Transverse colon (tissue), 4 donors: Measurements from ENCODE around the gene RHOBTB3. TPM values are rescaled to one million over a fixed set of nuclear protein-coding genes. Genes with fewer than 3 reads are reported as not detected.
"Not testable (repeated sequence)": the region's sequence is repeated elsewhere in the genome, so short reads cannot be mapped to it uniquely, and the experiment has no call there.

Experiments
- DNase-seq: peaks from one replicate; pipeline ENCODE4 v3.0.0-alpha.2; 2019
- H3K27ac ChIP-seq, 4 donors: fragments of 200-600 bp; sonication (generic); 2 replicates each; pipeline ENCODE4 v1.5.1; 2016 to 2018; ENCODE audit warnings: inconsistent platforms in 4 of 4
- H3K27me3 ChIP-seq: fragments of 200-600 bp; sonication (generic); 2 replicates; pipeline ENCODE4 v1.5.1; 2017; ENCODE audit warnings: inconsistent platforms
- H3K36me3 ChIP-seq, 4 donors: fragments of 200-600 bp; sonication (generic); 2 replicates each; pipeline ENCODE4 v1.5.1; 2017 to 2019; ENCODE audit warnings: inconsistent platforms in 4 of 4
- H3K4me1 ChIP-seq, 4 donors: fragments of 200-600 bp; sonication (generic); 2 replicates each; pipeline ENCODE4 v1.5.1; 2017 to 2020; ENCODE audit warnings: inconsistent platforms in 4 of 4
- H3K4me3 ChIP-seq, 4 donors: fragments of 200-600 bp; sonication (generic); 1 replicate in 1 of 4; 2 replicates in 3 of 4; pipeline versions ENCODE4 v1.5.1 to v1.6.1; 2017 to 2019; ENCODE audit warnings: inconsistent platforms in 4 of 4
- H3K9me3 ChIP-seq, 2 donors: fragments of 200-600 bp; sonication (generic); 2 replicates each; pipeline ENCODE4 v1.5.1; 2017 to 2019; ENCODE audit warnings: inconsistent platforms in 2 of 2
- CTCF ChIP-seq, 5 experiments: fragments of 200-600 bp in 3 of 5; fragments of 450-650 bp in 2 of 5; sonication (generic) in 3 of 5; IDR thresholded peaks; 1 replicate in 2 of 5; 2 replicates in 3 of 5; pipeline ENCODE4 v1.5.1; 2016 to 2017; ENCODE audit warnings: antibody characterized with exemption in 5 of 5, inconsistent platforms in 3 of 5, mild to moderate bottlenecking in 2 of 5, moderate library complexity in 1 of 5
- EP300 ChIP-seq: sonication (generic); formaldehyde crosslinking; IDR thresholded peaks from one replicate; pipeline ENCODE4 v1.6.1; 2017; ENCODE audit warnings: antibody characterized with exemption, low read depth
- POLR2A ChIP-seq: fragments of 450-650 bp; IDR thresholded peaks from one replicate; pipeline ENCODE4 v1.6.1; 2016; ENCODE audit warnings: antibody characterized with exemption, mild to moderate bottlenecking, moderate library complexity
- POLR2AphosphoS5 ChIP-seq, 3 donors: sonication (generic); formaldehyde crosslinking; IDR thresholded peaks; one replicate each; pipeline ENCODE4 v1.6.1; 2016; ENCODE audit warnings: antibody characterized with exemption in 3 of 3
- WGBS, 2 donors: methylation state at CpG; one replicate each; pipeline ENCODE4 v1.1.5; 2018; ENCODE audit warnings: low coverage in 1 of 2; 5-methylcytosine and 5-hydroxymethylcytosine counted together
- in situ Hi-C, 4 donors: fragments of 200-750 bp; cut with MboI; loops; one replicate each; pipeline versions ENCODE4 v1.15.0 to v1.15.1; 2017; ENCODE audit warnings: low sequenced_read_pairs in 3 of 4, low pct_ligation_motif_present in 1 of 4, low pct_unique_long_range_greater_than_20kb in 1 of 4
- intact Hi-C: fragments of 100-400 bp; cut with DNase I; formaldehyde crosslinking; loops from one replicate; pipeline ENCODE4 v1.15.1; 2023; ENCODE audit warnings: low total_unique reads
- total RNA-seq, 4 donors: library from RNA; depleted of rRNA; stranded (reverse); fragments of >200 nt; gene quantifications; one replicate each; pipeline ENCODE4 v1.1.0, GENCODE V29; 2016

The RHOBTB3 gene
- total RNA-seq, 4 donors from 2014 or later: 53.0 to 143 (median 84.2) TPM

DNA sequence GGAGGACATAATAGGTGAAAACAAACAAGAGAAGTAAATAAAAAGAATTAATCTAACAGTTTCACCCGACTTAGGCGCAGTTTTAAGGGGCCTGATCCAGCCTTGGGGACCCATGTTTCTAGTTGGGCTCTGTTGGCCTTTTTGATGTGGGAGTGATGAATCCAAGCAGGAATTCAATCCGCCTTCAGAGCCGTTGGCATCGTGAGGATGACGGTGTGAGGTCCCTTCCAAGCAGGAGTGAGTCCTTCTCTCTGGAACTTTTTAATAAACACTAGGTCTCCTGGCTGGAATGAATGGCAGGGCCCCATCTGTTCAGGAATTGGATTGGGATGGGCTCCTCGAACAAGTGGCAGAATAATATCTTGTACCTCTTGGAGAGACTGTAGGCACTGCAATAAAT, 22.3 kb upstream of the RHOBTB3 start:
- H3K4me3 ChIP-seq: no peak overlapping the region
- TF ChIP-seq CTCF (IDR thresholded peaks at IDR 0.05): no peak
- no peak for TF ChIP-seq EP300
- no peak for TF ChIP-seq POLR2AphosphoS5 (IDR thresholded peaks at IDR 0.05)
- TF ChIP-seq POLR2A: no peak
- intact Hi-C loops: no loop called here

DNA sequence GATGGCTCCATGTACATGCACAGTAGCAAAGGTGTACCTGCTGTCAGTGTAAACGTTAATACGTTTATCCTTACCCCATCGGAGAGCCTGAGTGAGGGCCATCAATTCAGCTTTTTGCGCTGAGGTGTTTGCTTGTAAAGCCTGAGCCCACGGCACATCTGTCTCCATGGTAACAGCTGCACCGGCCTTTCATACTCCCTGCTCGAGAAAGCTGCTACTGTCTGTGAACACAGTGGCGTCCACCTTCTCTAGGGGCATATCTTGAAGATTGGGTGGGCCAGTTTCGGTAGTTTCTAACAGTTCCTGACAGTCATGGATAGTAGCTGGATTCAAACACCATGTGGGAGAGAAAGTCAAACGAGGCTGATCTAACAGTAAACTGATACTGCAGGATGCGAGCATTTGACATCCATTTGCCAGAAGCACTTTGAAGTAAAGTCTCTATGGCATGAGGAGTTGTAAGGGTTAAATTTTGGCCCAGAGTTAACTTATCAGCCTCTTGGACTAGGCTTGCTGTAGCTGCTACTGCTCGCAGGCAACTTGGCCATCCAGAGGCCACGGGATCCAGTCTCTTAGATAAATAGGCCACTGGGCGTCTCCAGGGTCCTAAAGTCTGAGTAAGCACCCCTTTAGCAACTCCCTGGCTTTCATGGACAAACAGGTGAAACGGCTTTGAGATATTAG, 21.0 kb upstream of the RHOBTB3 start:
- 67 to 71% methylated on average over 6 to 15 of the region's 15 CpGs for WGBS, 2 donors

More for the DNA sequence above, 22.3 kb upstream of the RHOBTB3 start:
- 90 to 91% methylated on average over 4 to 7 of the region's 7 CpGs for WGBS, 2 donors
- Histone ChIP-seq H3K27ac (no peak overlapping the region), H3K27me3 (no peaks in the 10 kb centered on the region), H3K4me1 (peaks cover 0 to 8% (median 0%) of the 10 kb centered on the region in 4 donors), H3K36me3 (no peaks in the 10 kb centered on the region), H3K9me3 (no peaks in the 10 kb centered on the region)
- in situ Hi-C loops: no loop called here
- DNase-seq: no peak

GRCh38 chr5:95710651-95711500, 20.3 kb upstream of the RHOBTB3 start:
- H3K4me3 ChIP-seq, DNase-seq, intact Hi-C loops, H3K36me3 ChIP-seq, H3K27ac ChIP-seq, H3K27me3 ChIP-seq, H3K9me3 ChIP-seq, in situ Hi-C loops: not testable (repeated sequence)
- peaks cover 0 to 11% (median 0%) of the 10 kb centered on the region in 4 donors for H3K4me1 ChIP-seq
- 50 to 84% methylated on average over 2 to 23 of the region's 23 CpGs for WGBS, 2 donors

More for the DNA sequence above, 21.0 kb upstream of the RHOBTB3 start:
- no peak for DNase-seq
- Histone ChIP-seq H3K36me3 (no peaks in the 10 kb centered on the region), H3K27ac (no peak overlapping the region), H3K27me3 (no peaks in the 10 kb centered on the region), H3K9me3 (no peaks in the 10 kb centered on the region), H3K4me1 (peaks cover 0 to 8% (median 0%) of the 10 kb centered on the region in 4 donors), H3K4me3 (no peak overlapping the region)
- TF ChIP-seq CTCF (IDR thresholded peaks at IDR 0.05) (no peak), POLR2AphosphoS5 (IDR thresholded peaks at IDR 0.05) (no peak), POLR2A (no peak), EP300 (no peak)
- intact Hi-C loops (no loop called here), in situ Hi-C loops (no loop called here)

- no peaks in the 10 kb centered on the region for H3K27me3 ChIP-seq
- no peak for DNase-seq
- intact Hi-C loops: no loop called here
- in situ Hi-C loops: no loop called here
- no peaks in the 10 kb centered on the region for H3K9me3 ChIP-seq
- WGBS, 2 donors: 81 to 95% methylated on average over 5 to 27 of the region's 27 CpGs
- no peaks in the 10 kb centered on the region for H3K36me3 ChIP-seq
- peaks cover 0 to 15% (median 0%) of the 10 kb centered on the region in 4 donors for H3K4me1 ChIP-seq
- TF ChIP-seq EP300: no peak
- no peak for TF ChIP-seq POLR2AphosphoS5 (IDR thresholded peaks at IDR 0.05)
- TF ChIP-seq CTCF (IDR thresholded peaks at IDR 0.05): no peak
- no peak for TF ChIP-seq POLR2A
- H3K4me3 ChIP-seq: no peak overlapping the region
- no peak overlapping the region for H3K27ac ChIP-seq
Measured at GRCh38 chr5:95711501-95712346, 19.4 kb upstream of the RHOBTB3 start.
